ENCODE results near the gene GNAS.
"Not testable (repeated sequence)": the region's sequence is repeated elsewhere in the genome, so short reads cannot be mapped to it uniquely, and the experiment has no call there.

GNAS gene

DNA sequence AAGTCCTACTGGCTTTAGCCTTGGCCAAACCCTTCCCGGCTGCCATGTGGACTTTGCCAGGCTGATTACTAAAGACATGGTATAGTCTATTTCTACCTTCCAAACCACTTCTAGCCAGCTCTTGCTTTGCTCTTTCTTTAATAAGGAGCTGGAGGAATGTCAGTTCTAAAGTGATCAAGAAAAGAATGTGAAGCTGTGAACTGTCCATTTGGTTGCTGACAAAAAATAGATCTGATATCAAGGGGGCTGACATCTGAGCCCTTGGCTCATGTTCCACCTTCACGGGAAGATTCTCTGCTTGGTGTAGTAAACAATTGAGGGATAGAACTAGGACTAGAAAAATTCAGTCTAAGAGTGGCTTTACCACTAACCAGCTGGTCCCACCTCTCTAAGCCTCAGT lies 24.4 kb upstream of the GNAS start:
- no peak for DNase-seq (ENCODE audit: low read depth in 2 of 3, low spot score in 1 of 3)

- DNase-seq (ENCODE audit: low read depth in 2 of 3, low spot score in 1 of 3), result not testable (repeated sequence)
Measured at GRCh38 chr20:58828804-58829203, 23.7 kb upstream of the GNAS start.

GRCh38 chr20:58829531-58829941 lies 23.0 kb upstream of the GNAS start:
- no peak for DNase-seq (ENCODE audit: low read depth in 2 of 3, low spot score in 1 of 3)

- no peak for DNase-seq (ENCODE audit: low read depth in 2 of 3, low spot score in 1 of 3)
Measured at GRCh38 chr20:58832457-58832856, 20.1 kb upstream of the GNAS start.

GRCh38 chr20:58833921-58834320 lies 18.6 kb upstream of the GNAS start:
- DNase-seq (ENCODE audit: low read depth in 2 of 3, low spot score in 1 of 3), result no peak

- no peak for DNase-seq (ENCODE audit: low read depth in 2 of 3, low spot score in 1 of 3)
Measured at GRCh38 chr20:58835231-58835630, 17.3 kb upstream of the GNAS start.

DNA sequence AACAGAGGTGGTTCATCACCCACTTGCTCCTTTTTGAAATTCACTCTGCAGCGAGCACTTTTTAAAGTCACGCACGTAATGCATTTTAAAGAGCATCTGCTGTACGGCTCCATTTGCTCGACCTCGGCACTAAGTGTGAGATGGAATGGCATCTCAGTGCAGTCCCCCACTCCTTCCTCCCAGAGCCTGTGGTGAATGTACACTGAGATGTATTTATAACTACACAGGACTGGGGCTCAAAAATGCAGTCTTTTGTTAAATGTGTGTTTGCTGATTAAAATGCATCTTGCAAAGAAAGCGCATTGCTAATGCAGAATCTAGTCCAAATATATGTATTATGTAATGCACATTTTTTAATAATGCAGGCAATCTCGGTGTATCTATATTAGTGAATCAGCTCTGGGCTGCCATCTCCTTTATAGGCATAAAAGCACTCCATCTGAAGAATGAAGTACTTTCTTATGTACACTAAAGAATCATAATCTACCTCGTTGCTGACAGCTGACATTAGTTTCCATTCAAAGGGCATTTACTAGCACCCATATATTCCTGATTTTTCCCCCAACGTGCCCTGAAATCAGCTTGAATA lies 15.8 kb upstream of the GNAS start:
- no peak for DNase-seq (ENCODE audit: low read depth in 2 of 3, low spot score in 1 of 3)

GRCh38 chr20:58837717-58838116 lies 14.8 kb upstream of the GNAS start:
- DNase-seq (ENCODE audit: low read depth in 2 of 3, low spot score in 1 of 3), result no peak

DNA sequence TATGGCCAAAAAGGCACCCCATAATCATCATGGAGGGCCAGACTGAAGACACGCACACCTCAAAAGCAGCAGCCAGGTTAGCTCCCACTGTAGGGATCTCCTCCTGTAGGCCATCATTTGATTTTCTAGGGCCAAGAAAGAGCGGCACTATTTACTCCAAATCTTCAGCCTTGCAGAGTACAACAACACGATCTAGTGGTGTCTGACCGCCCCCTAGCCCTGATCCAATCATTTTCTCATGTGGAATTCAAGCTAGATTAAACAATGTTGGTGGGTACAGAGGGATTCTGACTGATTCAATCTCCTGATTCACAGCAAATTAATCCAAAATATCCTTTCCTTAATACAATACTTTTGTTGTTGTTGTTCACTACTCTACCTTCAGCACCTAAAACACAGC lies 14.3 kb upstream of the GNAS start:
- no peak for DNase-seq (ENCODE audit: low read depth in 2 of 3, low spot score in 1 of 3)

- DNase-seq (ENCODE audit: low read depth in 2 of 3, low spot score in 1 of 3), result peak in 2 of 3 donors; percentile 23 to 45
Measured at GRCh38 chr20:58839474-58839874, 13.0 kb upstream of the GNAS start.

DNA sequence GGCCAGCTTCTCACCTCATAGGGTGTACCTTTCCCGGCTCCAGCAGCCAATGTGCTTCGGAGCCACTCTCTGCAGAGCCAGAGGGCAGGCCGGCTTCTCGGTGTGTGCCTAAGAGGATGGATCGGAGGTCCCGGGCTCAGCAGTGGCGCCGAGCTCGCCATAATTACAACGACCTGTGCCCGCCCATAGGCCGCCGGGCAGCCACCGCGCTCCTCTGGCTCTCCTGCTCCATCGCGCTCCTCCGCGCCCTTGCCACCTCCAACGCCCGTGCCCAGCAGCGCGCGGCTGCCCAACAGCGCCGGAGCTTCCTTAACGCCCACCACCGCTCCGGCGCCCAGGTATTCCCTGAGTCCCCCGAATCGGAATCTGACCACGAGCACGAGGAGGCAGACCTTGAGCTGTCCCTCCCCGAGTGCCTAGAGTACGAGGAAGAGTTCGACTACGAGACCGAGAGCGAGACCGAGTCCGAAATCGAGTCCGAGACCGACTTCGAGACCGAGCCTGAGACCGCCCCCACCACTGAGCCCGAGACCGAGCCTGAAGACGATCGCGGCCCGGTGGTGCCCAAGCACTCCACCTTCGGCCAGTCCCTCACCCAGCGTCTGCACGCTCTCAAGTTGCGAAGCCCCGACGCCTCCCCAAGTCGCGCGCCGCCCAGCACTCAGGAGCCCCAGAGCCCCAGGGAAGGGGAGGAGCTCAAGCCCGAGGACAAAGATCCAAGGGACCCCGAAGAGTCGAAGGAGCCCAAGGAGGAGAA lies 12.3 kb upstream of the GNAS start:
- no peak for DNase-seq (ENCODE audit: low read depth in 2 of 3, low spot score in 1 of 3)

GRCh38 chr20:58840816-58841538 lies 11.5 kb upstream of the GNAS start:
- no peak for DNase-seq (ENCODE audit: low read depth in 2 of 3, low spot score in 1 of 3)

DNA sequence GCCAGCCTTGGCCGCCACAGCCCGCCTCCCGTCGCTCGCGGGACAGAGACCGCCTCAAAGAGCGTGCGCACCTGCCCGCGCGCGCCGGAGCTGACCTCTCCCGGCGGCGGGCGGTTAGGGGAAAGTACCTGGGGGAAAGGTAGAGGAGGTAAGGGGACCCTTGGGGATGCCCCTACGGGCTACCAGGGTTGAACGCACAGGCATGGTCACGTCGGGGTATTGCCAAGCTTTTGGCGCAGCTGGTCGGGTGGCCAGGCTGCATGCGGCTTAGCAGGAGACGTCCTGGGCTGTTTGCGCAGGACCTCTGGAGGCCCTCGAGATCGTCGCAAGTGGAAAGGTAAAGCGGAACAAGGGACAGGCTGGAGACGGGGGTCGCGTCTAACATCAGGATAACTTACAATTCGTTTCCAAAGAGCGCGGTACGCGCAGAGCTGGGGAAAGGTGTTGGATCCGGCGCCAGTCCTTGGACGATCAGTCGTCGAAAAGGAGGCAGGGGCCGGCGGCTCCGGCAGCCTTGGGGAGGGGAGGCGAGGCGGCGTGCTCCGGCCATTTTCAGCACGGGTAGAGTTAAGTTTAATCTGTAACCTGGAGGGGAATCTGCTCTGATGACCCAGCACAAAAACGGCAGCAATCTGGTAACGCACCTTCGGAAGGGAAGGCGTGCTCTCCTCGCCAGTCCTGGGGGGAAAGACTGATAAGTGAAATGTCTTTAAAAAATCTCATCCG lies 10.8 kb upstream of the GNAS start:
- DNase-seq (ENCODE audit: low read depth in 2 of 3, low spot score in 1 of 3), result no peak

- no peak for DNase-seq (ENCODE audit: low read depth in 2 of 3, low spot score in 1 of 3)
Measured at GRCh38 chr20:58842276-58842675, 10.2 kb upstream of the GNAS start.

DNA sequence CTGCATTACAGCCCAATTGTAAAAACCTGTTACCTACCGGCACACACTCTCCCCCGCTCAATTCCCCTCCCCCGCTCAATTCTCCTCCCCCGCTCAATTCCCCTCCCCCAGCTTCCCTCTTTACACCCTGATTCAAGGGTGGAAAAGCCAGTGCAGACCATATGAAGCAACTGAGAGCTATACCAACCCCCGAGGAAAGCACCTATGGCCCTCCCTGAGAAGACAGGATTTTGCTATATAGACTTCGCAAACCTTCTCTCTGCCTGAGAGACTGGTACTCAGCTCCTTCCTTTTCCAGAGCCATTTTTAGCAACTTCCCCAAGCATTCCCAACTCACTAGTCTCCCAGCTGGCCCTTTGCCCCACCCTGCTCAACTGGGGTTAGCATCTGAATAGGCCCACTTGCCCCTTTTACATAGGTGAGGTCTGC lies 9.4 kb upstream of the GNAS start:
- DNase-seq (ENCODE audit: low read depth in 2 of 3, low spot score in 1 of 3), result no peak

- no peak for DNase-seq (ENCODE audit: low read depth in 2 of 3, low spot score in 1 of 3)
Measured at GRCh38 chr20:58845706-58846105, 6.8 kb upstream of the GNAS start.

- no peak for DNase-seq (ENCODE audit: low read depth in 2 of 3, low spot score in 1 of 3)
Measured at GRCh38 chr20:58847463-58847862, 5.1 kb upstream of the GNAS start.

DNA sequence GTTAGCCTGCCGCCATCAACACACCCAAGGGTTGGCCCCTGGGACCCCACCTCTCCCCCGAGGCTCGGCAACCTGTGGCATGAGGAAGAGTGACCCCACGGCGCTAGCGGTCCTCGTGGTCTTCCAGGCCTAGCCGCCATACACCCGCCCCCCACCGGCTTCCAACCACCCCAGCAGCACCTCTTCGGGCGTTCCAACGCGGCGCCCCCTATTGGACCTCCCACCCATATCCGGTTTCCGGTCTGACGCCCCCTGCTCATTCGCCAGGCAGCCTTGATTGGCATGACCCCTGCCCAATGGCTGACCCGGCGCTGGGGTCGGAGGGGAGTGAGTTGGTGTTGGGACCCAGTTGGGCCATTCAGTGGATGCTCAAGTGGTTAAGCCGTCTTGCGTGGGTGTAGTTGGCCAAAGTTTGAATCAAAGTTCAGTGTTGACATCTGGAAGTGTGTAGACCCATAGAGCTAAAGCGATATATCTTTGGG lies 1.8 kb upstream of the GNAS start, which contains the start of gene GNAS-AS1:
Gene GNAS-AS1, minus strand, starts transcription at position 210 of the 482 bp plus-strand sequence.
- DNase-seq (ENCODE audit: low read depth in 2 of 3, low spot score in 1 of 3), result peak; percentile 75 to 83 (median 77)

DNA sequence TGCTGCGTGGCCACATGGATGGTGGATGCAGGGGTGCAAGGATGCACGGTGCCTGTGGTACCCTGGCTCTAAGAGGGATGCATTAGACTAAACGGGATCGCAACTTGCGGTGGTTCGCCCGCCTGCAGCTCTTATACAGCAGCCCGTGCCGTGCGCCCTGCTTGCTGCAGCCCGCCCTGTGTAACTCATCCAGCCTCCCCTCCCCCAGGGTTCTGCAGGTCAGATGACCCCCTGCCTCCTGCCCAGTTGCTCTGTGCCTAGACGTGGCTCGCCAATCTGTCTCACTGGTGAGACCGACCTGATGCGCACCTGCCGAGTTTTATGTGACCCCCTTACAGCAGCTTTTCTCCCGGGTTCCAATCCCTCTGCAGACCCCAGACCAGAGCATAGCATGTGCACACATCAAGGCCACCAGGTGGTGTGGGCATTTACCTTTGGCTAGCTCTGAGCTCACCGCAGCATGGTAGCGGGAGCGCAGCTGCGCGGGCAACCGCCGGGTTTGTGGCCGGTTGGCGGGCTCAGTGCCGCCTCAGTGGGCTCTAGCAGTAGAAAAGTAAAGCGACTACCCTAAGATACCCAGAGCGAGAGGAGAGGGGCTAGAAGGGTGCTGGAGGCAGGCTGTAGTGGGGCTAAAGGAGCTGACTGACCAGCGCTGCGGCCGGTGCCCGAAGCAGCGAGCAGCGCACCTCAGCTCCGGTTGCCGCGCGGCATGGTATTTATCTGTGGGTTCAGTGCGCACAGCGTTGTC lies 1.1 kb upstream of the GNAS start:
- no peak for DNase-seq (ENCODE audit: low read depth in 2 of 3, low spot score in 1 of 3)

DNA sequence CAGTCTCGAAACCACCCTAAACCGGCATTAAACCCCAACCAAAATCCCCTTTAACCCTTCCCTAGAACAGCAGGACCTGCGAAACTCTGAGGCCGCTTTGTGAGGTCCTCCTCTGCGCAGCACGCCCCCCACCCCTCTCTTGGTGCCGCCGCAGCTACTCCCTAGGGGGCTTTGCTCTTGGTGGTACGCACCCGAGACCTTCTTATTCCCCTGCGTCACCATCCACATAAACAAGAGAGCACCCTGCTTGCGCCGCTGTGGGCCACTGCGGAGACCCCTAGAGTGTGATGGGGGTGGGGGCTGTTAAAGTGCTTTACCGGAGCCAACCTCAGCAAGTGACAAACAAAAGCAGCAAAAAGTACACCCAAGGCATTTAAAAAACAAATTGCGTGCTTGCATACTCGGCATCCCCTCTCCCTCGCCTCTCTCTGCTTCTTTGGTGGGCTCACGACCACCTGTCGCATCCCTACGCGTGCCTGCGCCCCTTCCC lies 502 bp upstream of the GNAS start:
- DNase-seq (ENCODE audit: low read depth in 2 of 3, low spot score in 1 of 3), result no peak
